ENCODE data around the gene DGKE.

Gene DGKE

DNA sequence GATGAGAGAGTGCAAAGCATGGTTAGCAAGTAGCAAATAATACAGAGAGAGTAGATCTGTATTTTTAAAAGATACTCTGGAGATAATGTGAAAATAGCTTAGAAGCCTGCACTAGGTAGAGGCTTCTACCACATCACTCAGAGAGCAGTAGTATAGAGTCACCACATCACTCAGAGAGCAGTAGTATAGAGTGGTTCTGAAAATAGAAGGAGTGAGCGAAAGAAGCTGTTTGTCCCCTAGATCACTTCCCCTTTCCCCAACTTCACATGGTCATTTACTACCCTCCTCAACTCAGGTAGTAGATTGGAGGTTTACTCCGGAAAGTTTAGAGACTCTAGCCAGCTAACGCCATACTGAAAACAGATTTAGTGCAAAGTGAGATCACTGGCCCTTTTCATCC lies 17.1 kb downstream of the DGKE start:
- DNase-seq = no peak

DNA sequence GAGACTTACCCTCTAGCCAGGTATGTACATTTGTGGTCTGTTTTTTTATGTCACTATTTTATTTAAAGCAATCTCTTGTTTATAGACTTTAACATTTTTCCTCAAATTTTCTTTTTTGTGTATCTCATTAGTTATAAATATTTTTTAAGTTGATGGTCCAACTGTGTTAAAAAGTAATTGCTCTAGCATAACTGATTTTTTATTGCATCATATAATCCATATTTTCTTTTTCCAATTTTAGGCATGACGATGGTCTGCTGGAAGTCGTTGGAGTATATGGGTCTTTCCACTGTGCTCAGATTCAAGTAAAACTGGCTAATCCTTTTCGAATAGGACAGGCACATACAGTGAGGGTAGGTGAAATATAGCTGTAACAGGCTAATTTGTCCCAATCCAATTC lies 27.9 kb downstream of the DGKE start:
- DNase-seq = no peak

DNA sequence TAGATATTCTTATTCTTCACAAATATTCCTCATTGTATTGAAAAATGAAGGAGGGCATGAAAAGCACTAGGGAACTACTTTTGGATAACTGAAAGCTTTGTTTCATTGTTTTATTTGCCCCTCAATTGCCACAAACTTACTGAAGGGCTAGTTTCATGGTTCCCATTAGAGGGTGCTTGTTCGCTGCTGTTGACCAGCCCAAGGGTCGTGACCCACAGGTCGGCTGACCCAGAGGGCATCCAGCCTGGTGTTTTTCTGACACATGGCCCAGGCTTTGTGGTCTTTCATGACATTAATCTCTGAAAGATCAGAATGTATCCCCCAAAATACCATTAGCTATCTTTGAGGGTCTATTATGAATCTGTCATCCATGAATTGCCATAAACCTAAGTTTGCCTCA lies 30.0 kb downstream of the DGKE start:
- DNase-seq = no peak

DNA sequence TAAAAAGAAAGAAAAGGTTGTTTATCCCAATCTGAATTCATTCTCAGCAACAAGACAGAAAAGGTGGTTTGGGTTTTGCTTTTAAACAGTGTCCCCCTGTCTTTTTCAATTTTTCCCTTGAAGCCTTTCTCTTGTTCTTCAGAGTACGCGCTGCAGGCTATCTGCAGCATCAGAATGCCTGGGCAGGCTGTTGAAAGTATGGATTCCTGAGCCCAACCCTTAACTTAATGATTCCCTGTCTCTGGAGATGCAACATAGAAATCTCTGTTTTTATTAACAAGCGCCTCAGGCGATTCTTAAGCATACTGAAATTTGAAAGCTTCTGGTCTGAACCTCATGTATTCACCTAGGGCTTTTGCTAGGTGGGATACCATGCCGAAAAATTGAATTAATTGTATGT lies 32.1 kb downstream of the DGKE start:
- DNase-seq = no peak

DNA sequence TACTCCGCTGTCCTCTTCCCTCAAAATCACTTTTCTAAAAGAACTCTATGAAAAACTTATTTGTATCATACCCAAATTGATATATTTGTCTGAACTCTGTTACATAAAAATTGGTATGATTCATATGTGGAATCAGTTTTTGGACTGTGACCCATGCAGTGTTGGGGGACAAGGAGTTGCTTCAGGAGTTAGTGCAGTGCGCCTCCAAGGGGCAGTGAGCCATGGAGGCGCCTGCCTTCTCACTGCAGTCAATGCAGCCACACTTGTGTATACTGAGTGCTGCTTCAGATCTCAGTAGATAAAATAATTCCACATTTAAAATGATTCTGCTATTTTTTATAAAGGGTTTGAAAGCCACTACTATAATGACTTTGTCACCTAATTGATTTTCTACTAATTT lies 32.5 kb downstream of the DGKE start:
- DNase-seq = no peak

DNA sequence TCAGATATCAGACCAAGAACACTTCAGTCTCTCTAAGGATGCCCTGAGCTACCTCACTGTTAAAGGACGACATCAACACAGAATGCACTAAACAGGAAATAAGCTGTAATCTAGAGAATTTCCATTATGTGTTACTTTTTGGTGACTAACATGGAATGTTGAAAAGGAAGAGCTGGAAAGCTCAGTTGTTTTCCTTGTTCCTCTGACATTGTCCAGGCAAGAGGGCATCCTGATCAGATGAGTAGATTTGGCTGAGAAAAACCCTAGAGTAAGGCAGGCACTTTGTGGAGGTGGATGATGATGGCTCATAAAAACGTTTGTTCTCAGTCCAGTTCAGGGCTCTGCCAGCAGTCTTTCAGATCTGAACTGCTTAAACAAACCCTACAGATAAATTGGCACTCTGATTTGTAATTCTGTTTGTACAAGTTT lies 34.0 kb downstream of the DGKE start:
- DNase-seq = no peak

DNA sequence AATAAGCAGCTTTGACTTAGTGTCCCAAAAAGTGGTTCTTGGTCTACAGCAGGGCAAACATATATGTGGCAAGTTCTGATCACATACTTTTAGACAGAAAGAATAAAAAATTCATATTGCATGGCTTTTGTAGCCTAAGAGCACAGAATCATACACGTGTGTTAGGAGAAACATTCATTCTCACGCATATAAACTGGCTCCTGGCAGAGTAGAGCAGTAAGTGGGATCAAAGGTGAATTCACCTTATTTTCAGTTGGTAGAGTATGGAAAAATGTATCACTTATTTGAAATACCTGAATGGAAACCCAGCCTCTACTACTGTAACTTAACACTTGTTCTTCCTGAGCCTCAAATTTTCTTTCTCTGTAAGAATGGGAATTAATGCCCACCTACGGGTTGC lies 34.8 kb downstream of the DGKE start:
- no peak for DNase-seq

DNA sequence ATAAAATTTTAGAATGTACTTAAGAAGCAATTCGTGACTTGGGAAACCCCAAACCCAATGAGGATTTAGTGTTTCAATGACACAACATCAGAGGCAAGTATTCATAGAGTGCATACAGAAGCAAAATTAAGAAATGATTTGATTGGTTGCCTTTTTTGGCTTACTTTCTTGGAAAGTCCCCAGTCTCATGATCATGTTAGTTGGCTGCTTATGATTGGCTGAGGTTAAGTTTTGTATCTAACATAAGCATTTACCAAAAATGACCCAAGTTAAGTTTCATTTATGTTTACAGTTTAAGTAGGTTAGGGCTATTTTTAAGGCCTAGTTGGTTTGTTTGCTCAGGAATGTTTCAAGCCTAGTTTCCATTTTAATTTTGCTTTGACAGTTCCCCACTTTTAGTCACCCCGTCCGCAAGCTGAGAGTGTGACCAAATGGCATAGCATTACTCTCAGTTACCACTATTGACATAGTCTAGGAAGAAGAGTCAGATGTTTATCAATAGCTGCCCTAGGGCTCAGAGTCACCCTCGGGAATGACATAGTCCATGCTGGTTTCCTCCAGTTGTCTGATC lies 36.2 kb downstream of the DGKE start:
- no peak for DNase-seq

DNA sequence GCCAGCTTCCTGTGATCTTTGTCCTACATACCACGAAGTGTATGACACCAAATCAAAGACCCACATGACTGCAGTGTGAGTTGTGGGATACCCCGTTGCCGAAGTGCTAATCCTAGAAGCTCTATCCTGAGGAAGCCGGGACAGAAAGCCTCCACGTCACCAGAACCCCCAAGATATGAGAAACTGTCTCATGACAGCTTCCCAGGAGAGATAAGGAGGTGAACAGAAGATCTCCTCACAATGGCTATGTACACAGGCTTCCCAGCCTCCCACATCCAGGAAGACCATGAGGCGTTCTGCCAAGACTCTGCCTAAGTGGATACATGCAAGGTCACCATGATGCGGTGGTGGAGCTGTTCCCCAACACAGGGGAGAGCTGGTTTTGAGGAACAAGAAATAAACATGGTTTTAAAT lies 42.8 kb downstream of the DGKE start:
- no peak for DNase-seq

DNA sequence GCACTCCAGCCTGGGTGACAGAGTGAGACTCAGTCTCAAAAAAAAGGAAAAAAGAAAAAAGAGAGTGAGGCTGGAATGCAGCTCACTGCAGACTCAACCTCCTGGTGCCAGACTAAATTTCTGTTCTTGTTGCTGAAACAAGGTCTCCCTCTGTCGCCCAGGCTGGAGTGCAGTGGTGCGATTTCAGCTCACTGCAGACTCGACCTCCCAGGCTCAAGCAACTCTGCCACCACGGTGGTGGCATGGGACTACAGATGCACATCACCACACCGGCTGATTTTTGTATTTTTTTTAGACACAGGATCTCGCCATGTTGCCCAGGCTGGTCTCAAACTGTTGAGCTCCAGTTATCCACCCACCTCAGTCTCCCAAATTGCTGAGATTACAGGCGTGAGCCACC lies 45.3 kb downstream of the DGKE start:
- DNase-seq = no peak

DNA sequence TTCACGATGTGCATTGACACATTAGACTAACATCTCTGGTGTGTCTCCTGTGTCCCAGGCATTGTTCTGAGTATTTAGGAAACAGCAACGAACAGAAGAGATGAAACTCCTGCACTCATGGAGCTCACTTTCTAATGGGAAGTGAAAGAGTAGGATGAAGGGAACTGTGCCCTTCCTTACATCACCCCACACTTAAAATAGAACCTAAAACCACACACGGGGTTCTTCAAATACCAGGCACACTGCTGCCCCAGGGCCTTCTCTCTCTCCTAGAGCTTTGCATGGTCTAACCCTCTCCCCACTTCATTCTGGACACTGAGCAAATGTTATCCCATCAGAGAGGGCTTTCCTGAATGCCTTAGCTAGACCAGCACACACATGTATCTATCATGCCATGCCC lies 46.2 kb downstream of the DGKE start:
- DNase-seq = no peak

DNA sequence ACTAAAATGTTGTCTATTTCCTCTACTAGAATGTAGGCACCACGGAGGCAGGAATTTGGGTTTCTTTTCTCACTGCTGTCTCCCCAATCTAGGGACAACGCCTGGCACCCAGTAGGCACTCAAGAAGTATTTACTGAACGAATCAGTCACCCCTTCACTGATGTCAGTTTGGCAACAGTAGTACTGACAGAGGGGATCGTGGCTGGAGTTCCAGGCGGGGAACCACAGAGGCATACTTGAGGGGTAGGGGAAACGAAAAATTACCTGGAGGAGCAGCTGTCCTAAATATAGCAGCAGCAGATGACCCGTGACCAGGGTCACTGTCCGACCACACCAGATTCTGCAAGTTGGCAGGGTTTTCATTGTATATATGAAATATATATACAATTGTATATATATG lies 46.6 kb downstream of the DGKE start:
- no peak for DNase-seq

DNA sequence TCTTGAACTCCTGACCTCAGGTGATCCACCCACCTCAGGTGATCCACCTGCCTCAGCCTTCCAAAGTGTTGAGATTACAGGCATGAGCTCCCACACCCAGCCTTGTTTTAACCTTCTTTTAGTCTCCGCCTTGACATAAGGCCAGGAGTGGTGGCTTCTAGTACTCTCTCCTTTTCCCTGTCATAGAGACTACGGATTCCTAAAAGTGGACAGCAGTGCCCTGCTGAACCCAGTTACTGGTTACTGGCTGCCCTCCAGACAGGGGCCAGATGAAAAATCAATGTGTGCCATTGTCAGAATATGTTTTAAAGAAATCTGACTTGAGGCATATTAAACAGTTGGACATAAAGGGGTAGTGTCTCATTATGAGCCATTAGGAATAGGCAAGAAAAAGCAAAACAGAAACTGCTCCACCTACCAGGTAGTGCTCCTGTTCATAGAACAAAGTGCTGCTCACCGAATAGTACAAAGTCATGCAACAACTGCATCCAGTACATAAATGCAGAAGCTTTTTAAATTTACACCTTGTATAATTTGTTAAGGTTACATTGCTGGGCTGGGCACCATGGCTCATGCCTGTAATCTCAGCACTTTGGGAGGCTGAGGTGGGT lies 47.8 kb downstream of the DGKE start:
- no peak for DNase-seq

DNA sequence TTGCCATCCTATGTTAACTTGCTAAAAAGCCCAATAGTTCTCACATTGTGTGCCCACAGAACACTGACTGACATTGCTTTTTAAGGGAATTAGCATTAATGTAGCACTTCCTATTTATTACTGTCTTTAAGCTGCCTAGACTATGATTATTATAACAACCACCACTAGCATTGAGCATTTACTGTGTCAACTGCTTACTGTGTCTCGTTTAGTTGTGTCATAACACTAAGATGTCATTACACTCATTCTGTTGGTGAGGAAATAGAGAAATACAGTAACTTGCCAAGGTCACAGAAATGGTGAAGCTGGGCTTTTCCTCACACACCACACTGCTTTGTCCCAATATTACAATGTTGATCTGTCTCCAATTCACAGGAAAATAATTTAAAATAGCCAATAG lies 49.7 kb downstream of the DGKE start:
- no peak for DNase-seq

DNA sequence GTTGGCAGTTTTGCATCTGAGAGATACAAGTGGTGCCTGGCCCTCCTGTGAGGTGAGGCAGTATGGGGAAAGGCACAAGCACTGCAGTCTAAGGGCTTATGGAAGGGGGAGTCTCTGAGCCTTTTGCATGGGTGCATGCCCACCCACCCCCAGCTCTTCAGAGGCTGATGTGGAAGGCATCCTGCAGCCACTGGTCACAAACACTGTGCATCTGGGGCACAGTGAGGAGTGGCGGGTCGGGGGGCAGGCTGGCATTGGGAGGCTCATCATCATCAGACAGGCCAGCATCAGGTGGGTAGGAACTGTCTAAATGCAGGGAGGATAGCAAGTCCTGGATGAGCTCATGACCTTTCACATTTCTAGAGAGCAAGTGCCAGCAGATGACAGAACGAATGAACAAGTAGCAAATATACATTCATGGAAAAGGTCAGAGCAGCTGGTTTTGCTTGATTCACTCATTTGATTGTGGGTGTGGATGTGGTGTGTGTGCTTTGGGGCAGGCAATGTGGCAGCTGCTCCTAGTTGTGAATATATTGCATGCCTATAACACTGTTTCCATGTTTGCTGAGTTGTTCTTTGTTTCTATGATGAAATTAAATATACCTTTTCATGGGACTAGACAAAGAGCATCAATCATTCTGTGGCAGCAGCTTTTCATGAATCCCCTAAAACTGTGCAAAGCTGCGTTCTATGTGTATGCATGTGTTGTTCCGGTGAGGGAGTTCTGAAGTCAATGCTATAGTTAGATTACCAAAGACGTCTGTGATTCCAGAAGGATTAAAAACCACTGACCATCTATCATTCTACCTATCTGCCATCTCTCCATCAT lies 50.7 kb downstream of the DGKE start:
- DNase-seq = no peak

DNA sequence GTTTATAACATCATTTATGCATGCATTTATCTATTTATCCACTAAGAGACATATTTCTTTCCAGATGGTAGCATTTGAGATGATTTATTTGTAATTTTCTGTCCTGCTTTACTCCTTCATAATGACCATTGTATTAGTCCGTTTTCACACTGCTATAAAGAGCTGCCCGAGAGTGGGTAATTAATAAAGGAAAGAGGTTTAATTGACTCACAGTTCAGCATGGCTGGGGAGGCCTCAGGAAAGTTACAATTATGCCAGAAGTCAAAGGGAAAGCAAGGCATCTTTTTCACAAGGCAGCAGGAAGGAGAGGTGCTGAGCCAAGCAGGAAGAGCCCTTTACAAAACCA lies 51.3 kb downstream of the DGKE start:
- DNase-seq = no peak

DNA sequence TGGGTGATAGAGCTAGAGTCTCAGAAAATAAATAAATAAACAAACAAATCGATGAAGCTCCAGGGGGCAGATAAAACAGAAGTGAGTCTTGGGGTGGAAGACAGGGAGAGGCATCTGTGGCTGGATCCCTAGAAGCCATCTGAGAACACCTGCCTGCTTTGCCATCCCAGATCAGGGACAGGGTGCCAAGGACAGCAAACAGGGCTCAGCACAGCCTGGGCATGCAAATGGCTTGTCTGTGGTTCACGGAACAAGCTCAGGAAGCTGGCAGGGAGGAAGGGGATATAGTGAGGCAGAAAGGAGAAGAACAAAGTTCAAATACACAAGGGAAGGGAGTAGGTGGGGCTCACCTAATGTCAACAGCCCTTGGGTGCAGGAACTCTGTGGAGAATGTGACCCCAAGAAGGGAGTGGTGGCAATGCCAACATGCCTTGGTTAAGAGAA lies 52.4 kb downstream of the DGKE start:
- DNase-seq = no peak

DNA sequence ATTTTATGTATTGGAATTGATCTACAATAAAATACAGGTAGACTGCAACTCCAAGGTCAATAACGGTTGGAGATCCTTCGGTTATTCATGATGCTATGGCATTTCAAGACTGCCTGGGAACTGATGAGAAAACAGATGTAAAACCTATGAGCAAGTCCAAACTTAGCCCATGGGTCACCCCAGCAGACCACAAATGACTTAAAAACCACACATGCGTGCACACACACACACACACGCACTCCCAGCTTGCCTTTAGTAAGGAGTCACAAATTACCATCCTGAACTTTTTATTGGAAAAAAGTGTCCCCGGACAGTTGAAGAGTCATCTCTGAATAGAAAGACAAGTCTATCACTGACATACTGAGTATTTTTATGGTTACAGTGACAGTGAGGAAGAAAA lies 53.2 kb downstream of the DGKE start:
- DNase-seq = no peak

DNA sequence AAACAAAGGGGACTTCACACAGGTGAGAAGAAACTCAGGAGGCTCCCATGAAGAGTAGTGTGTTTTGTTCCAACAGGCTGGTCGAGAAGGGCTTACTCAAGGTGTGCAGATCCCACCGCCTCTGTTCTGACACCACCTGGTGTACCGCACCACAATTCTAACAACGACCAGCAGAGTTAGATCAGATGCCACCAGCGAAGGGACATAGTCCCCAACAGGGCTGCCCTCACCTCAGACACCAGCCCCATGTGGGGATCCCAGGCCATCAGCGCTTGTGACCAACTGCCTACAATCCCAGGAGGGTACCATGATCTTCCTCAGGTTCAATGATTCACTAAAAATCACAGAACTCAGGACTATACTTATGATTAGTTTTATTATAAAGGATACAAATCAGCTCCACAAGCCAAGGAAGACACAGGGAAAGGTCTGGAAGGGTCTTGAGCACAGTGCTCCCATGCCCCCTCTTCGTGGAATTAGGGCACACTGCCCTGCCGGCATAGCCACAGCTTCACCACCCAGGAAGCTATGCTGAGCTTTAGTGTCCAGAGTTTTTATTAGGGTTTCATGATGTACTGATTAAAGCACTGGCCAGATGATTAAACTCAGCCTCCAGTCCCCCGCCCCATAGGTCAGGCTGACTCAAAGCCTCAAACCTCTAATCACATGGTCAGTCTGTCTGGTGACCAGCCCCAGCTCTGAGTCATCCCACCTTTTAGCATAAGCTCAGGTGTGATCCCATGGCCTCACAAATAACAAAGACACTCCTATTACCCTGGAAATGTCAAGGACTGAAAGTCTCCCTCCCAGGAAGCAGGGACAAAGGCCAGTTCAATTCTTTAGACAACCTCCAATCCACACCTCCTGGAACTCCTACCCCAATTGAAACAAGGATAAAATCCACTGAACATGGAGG lies 53.9 kb downstream of the DGKE start:
- no peak for DNase-seq

DNA sequence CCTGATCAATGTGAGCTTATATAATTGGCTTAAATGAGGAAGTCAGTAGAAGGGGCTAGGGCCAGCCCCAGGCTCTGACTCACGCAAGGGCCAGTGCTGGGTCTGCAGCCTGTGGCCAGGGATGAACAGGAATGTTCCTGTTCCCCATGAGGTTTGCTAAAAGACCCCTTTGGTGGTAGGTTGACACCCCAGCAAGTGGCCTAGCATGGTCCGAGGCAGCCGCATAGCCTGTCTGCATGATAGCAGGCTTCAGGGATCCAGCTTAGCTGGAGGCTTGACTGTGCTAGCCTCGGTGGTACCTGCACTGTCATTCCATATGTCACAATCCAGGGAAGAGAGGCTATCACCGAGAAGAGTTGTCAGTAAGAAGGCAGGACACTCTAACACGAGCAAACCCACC lies 56.4 kb downstream of the DGKE start:
- no peak for DNase-seq

DNA sequence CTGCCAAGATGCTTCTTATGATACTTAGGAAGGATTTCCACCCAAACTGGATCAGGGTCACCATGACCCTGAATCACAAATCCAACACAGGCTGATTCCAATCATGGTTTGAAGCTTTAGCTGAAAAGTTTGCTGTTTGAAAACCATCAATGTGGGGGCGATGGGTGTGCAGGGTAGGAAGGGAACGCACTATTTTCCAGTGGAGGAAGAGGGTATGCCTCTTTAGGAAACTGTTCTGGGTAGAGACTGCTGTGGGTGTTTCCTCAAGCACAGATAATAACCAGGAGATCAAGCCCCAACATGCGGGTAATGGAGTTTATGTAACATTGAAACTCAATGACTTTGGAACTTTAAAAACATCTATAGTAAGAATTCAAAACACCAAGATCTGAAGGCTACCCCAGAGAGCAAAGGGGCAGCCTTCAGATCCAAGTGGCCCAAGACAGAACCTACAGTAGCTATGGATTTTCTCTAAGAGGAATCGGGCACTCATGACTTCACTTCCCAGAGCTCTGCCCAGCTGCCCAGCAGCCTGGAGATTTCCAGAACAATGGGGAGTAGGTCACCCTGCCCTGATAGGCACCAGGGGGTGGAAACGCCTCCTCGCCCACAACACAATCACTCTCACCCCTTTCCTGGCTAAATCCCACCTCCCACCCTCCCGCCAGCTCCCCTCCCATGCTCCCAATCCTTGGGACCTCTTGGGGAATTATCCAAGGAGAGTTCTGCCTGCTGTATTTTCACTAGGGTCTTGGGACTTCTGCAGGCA lies 57.1 kb downstream of the DGKE start:
- DNase-seq = no peak

DNA sequence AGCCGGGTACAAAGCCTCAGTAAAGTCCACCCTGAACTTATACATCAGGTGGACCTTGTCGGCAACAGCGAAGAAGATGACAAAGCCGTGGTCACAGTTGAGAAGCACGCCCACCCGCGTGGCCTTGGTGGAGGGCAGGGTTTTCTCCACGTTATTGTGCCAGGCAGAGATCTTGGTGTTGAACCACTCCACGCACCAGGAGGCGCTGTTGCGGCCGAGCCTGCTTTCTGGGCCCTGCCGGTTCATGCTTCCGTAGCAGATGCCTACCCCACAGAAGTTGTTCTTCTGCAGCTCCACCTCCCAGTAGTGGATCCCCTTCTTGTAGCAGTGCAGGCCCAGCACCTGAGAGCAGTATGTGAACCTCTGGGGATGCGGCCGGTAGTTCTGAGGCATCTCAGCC lies 57.8 kb downstream of the DGKE start:
- DNase-seq = peak; percentile 8 to 51 (median 29)

DNA sequence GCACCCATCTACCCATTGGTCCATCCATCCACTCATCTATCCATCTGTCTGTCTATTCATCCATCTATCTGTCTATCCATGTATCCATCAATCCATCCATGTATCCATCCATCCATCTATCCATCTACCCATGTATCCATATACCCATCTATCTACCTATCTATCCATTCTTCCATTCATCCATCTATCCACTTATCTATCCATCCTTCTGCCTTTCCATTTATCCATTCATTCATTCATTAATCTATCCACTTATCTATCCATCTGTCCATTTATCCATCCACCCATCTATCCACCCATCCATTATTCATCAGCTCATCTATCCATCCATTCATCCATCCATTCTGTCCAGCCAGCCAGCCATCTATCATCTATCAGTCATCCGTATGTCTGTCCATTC lies 58.4 kb downstream of the DGKE start:
- DNase-seq = no peak

Measured in activated naive CD4-positive, alpha-beta T cell (primary cell).